NOMO-1 treated with dmso at 0.1 percent for 144 hours (cell line): ENCODE measurements around the gene MATN4.

ENCODE experiments used
- DNase-seq: peaks from one replicate; lab custom pipeline; 2025; ENCODE audit not compliant: unreplicated experiment; lab: John Stamatoyannopoulos, UW

MATN4 gene

DNA sequence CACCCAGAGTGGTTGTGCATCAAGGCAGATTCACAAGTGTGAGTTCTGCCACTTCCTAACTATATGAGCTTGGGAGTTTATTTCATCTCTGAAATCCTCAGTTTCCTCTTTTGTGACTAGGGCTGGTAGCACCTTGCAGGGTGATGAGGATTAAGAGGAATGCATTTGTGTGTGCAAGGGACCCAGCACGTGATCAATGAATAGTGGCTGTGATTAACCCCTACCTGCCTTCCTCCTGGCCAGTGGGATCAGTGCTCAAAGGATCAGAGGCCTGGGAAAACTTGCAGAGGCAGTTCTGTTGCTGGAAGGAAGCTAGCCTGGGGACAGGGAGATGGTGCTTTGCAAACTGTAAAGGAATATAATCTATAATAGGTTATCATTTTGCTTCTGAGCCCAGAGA lies 32.9 kb upstream of the MATN4 start:
- no peak for DNase-seq

DNA sequence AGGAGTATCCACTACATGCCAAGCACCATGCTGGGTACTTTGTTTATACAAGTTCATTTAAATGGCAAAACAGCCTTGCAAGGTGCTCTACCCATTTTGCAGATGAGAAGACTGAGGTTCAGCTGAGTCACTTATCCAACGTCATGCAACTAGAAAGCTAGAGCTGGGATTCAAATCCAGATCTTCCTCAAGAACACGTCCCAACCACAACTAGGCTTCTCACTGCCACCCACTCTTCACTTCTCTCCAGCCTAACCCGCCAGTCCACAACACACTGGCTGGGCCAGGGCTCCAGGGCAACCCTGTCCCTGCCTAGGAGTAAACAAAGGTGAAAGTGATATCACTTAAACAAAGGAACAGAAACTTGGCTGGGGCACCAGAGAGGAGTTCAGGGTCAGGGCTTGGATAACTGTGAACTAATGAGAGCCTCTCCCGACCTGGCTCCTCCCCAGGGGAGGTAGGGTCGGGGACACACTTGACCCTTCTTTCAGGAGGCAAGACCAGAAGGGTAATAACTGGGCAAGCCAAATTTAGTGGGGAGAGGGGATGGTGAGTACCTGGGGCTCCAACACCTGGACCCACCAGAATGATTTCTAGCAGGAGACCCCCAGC lies 32.2 kb upstream of the MATN4 start:
- no peak for DNase-seq

DNA sequence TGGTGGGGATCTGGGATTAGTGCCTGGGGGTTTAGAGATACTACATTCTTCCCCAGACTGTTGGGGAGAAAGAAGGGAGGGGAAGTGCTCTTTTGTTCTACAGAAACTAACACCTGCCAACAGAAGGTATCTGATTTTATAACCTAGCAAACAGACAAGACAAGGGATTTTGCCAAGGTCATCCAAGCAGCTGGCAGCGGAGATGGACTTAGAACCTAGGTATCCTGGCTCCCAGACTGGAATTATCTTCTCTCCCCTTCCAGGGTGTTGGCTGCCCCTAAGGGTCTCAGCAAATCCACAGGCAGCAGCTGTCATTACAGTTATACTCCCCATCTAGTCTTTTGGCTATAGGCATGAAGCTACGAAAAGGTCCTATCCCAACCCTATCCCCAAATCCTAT lies 31.7 kb upstream of the MATN4 start:
- DNase-seq = no peak

DNA sequence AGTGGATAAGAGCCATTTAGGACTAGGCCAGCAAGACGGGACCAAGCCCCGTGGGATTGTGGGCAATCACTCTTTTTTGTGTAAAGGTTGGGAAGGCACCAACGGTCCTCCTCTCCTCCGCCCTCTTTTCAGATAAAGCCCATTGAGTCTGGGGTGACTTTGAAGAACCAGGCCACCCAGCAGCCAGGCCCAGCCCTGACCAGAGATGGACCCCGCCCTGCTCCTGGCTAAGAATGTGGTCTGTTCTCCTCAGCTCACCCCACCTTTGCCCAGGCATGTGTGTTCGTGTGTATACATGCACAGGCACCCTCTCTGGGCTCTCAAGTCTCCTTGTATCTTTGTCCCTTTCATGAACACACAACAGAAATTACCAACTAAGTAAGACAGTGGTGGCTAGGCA lies 31.0 kb upstream of the MATN4 start:
- no peak for DNase-seq

DNA sequence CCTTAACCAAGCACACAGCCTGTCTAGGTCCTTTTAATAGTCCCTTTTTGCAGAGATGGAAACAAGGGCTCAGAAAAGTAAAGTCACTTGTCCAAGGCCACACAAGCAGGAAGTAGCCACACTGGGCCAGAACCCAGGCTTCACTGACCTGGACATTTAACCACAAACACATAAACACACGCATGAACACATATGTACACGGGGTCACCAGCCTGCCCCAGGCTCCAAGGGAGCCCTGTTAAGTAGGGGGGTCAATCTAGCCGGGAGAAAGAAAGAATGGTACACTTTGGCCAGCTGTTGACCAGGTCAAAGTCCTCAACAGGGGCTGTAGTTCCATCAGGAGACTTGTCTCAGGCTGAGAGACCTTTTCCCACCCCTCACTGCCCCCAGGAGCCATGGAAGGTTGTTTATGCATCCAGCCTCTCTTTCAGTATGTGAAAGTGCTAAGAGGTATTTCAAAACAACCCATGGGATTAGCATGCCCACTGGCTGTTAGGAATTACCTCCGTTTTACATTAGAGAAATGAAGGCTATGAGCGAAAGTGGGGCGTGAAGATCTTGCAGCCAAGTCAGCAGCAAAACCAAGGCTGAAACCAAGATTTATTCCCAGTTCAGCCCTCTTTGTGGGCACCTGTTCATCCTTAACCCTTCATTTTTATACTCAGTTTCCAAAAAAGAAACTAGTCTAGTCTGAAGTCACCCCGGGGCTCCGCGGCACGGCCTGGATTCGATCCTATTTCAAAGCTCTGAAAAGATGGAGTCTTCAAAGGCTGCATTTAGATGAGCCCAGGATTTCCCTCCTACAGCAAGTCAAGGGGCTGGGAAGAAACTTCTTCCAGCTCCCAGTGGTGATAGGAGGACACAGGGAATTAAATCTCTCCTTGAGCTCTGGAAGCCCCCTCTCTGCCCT lies 30.3 kb upstream of the MATN4 start:
- DNase-seq = no peak

DNA sequence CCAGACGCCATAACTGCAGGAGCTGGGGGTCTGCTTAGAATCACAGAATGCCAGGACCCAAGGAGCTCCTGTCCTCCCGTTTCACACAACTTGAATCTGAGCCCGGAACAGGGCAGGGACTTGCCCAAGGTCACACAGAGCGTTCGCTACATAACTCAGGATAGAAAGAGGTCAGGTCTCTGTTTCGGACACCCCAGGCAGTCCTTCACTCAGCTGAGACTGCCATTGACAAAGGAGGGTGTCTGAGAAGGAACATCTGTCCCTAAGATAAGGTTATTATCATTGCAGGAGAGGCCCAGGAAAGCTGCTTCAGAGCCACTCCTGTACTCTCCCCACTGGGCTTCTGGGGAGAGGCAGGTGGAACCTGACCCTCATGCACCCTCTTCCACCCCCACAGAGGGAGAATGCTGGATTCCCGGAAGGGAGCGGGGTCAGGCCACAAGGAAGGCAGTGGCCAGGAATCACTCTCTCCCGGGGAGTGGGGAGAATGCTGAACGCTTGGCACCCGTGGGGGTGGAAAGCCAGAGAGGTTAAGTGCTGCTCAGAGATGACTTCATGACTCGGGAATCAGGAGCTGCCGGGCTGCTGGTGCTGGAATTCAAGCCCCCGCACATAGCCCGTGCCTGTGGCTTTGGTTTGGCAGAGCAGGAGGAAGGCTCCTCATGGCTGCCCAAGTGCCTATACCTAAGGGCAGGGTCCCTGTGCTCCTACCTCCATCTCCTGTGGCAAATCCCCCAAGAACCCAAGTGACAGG lies 29.4 kb upstream of the MATN4 start:
- DNase-seq = no peak

DNA sequence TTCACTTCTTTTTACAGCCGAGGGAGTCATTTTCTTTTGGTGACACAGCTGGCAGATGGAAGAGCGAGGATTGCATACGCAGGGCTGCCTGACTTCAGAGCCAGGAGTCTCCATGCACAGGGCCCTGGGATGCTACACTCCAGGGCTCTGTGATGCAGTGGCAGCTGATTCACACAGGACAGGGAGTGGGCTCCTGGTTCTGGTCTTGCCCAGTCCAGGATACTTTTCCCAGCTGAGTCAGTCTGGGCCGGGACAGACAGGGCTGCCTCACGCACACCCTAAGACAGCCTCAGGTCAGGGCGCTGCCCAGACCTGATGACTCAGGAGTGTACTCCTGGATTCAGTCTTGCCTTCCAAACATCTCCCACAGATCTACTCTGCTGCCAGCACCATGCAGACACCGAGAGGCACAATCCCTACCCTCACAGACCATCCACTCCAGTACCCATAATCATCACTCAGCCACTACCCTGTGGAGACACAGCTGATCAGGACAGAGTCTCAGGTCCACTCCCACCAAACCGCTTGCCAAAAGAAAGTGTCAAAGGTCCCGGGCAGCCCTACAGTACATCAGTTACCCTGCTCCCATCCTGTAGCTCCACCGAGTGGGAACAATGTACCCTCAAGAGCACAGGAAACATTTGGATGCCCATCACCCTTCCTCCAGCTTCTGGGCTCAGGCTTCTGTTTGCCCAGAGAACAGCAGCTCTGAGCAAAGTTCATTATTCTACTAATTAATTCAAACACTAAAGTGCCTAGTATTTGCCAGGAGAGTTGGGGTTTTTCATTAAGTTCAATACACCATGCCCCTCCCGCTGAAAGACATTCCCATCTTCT lies 28.6 kb upstream of the MATN4 start:
- DNase-seq = no peak

DNA sequence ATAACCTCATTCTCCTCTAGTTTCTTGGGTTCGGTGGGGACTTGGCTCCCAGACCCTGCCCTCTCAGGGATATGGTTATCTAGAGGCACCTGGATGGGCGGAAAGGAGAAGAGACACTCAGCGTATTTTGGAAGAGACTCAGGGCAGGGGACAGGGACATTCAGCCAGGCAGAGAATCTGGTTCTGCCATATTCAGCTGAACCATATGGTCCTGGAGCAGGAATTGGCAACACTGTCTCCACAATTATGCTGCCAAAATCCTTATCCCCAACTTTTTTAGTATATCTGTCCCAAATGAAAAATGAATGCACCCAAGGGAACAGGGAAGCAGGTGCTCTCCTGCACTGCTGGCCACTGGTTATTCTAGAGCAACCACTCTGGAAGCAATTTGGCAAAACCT lies 22.4 kb upstream of the MATN4 start:
- DNase-seq = no peak

DNA sequence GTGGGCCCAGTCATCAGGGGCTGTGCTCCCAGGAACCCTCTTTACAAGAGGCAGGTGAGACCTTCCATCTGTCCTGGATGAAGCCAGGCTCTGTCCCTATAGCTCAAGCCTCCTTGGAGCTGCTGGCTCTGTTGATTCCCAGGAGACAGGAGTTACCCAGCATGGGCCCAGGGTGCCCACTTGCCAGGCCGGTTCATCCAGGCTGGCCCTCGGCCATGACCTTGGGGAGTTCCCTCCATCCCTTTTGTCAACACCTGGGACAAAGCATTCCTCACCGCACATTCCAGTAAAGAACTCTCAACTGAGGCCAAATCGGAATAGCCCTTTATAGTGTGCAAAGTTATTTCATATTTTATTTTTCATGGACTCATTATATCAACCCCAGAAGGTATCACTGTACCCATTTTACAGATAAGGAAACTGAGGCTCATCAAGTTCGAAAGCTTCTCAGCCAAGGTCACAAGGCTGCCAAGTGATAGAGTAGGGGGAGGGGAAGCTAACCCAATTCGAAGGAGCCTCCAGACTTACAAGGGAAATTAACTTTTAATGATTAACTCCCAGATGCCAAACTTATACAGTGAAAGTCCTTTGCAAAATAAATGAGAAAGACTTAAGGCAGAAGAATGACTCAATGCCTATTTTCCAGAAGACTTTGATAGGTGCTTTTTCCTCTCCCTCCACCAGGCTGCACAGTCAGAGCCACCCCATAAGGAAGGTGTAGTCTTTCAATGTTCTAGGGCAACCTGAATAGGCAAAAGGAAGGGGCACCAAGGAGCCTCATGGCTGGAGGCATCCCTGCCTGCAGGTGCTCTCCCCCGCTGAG lies 21.6 kb upstream of the MATN4 start:
- DNase-seq = no peak

DNA sequence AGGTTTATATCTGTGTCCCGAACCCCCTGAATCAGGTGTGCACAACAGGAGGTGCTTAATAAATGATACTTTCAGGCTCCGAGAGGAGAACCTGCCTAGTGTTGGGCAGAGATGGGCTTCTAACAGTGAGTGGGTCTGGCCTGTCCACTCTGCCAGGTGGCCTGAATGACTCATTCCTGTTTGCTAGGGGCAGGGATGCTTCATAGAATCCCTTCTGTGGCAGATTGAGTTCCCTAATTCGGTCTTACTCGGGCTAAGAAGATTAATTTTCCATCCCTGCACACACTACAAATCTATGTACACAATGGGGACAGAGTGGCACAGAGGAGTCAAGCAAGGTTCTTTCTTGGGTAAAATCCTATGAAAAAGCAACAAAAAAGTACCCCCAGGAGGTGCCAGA lies 20.4 kb upstream of the MATN4 start:
- DNase-seq = no peak

DNA sequence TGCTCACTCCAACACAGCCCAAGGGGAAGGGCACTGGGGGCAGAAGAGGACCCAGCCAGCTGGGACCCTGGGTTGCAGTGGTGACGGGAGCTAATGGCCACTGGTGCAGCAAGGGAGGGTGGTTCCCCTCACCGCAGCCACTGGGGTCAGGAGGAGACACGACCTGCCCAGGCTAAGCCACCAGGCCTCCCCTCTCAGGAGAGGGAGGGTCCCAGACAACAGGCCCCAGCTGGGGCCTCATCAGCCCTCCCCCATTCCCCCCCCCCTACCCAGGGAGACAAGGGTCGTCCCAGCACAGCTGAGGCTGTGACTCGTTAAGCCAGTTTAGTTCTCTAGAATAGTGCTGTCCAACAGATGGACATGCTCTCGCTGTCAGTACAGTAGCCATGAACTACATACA lies 17.3 kb upstream of the MATN4 start:
- no peak for DNase-seq

DNA sequence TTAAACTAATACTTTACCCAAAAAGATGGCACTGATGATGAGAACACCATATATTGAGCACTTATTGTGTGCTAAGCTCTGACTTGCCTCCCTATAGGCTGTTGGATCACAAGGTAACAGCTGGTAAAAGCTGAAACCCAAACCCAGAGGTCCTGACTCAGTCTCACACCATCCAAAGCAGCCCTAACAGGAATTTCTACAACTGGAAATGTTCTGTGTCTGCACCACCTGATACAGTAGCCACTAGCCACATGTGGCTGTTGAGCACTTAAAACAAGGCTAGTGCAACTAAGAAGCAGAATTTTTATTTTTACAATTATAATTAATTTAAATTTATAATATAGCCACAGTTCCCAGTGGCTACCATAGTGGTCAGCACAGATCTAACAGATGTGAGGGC lies 15.6 kb upstream of the MATN4 start:
- DNase-seq = no peak

DNA sequence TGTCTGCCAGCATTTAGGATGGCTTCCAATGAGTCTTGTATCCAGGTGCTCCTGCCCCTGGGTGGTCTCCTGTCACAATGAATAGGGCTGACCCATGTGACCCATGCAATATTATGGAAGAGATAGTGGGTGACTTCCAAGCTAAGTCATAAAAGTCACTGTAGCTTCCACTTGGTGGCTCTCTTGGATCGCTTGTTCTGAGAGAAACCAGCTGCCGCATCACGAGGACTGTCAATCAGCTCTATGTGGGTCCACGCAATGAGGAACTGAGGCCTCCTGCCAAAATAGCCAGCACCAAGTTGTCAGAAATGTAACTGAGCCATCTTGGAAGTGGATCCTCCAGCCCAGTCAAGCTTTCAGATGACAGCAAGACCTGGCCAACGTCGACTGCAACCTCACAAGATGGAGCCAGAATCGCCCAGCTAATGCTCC lies 14.9 kb upstream of the MATN4 start:
- DNase-seq = peak; percentile 79

DNA sequence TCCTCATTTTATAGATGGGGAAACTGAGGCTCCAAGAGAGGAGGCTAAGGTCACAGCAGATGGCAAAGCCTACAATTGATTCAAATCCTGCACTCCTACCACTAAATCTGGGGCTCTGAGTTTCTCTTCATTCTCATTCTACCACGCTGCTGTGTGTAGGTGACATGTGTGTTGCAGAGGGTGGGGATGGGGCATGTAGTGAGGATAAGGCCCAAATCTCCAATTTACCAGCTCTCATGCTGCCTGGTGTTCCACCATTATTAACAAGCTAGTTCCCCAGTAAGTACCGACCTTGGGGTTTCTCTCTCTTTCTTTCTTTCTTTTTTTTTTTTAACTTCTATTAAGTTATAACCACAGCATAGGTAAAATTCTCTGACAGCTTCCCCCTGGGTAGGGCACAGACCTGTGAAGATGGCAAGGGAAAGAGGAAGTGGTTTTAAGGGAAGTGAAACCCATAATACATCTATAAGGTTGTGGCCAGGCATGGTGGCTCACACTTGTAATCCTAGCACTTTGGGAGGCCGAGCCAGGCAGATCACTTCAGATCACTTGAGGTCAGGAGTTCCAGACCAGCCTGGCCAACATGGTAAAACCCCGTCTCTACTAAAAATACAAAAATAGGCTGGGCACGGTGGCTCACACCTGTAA lies 13.0 kb upstream of the MATN4 start:
- peak; percentile 78 for DNase-seq

DNA sequence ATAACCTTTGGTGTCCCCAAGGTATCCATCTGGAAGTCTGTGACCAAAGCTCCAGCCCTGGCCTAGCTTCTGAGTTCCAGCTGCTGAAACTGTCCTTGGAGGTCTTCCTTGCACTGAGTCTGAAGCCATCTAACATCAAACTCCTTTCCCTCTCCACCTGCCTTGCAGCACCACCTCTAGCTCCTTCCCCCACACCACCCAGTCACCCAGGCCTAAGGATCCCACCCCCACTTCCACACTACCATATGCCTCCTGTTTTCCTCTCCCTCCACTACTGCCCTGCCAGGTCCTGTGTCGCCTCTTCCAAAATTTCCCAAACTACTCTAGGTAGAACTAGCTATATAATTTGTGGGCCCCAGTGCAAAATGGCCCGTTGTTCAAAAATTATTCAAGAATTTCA lies 10.8 kb upstream of the MATN4 start:
- no peak for DNase-seq

DNA sequence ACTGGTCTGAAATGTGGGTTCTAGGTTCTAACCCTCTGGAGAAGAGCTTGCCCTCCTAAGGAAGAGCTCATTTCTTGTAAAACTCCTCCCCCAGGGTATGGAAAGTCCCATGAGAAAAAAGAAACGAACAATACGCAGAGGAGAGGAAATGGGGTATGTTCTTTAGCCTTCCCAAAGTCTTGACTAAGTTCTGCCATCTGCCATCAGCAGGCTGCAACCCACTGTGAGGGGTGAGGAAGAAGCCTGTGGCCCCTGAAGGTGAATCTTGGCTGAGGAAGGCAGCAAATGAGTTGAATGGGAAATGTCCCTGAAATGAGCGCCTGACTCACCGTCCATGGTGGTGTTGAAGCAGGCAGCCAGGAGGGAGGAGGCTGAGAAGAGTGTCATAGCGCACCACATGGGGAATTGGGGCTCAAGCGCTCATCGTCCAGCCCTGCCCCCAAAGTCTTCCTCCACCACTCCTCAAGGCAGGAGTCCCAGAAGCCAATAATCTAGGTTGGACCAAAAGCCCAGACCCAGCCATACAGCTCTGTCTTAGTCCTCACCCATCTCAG lies 10.4 kb upstream of the MATN4 start:
- no peak for DNase-seq

DNA sequence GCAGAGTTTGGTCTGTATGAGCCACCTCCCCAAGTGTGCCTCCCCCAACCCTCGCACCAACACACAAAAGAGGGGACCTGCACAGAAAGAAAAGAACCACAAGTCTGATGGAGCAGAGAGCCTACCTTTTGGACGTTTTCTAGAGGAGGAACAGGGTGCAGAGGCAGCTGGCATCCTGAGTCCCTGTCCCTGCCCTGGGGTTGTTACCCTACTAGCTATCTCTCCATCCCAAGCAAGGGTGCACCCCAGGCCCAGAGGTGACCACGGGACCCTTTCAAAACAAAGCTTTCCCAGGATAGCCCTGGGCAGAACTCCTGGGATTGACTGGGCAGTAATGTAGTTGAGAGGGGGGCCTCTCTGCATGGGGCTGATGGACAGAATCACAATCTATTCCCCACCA lies 9.7 kb upstream of the MATN4 start:
- DNase-seq = no peak

DNA sequence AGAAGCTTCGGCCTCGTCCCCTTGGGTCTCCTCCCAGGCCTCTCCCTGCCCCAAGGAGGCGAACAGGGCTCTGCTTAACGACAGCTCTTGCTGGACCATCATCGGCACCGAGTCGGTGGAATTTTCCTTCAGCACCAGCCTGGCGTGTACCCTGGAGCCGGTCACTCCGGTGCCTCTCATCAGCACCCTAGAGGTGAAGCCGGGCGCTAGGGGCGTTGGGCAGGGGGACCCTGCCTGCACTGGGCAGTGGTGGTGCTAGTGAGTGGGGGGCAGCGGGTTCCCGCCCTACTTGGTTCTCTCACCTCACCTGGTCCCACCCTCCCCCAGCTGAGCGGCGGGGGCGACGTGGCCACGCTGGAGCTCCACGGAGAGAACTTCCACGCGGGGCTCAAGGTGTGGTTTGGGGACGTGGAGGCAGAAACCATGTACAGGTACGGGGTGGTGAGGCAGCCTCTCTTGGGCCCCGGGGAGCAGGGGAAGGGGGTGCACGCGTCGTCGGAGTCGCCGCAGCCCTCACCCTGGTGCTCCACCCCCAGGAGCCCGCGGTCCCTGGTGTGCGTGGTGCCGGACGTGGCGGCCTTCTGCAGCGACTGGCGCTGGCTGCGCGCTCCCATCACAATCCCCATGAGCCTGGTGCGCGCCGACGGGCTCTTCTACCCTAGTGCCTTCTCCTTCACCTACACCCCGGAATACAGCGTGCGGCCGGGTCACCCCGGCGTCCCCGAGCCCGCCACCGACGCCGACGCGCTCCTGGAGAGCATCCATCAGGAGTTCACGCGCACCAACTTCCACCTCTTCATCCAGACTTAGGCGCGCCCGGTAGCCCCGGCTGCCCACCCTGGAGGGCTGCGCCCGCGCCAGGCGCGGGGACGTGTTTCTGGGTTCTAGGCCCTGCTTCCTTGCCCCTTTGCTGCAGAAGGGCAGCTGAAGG lies 8.3 kb upstream of the MATN4 start:
- DNase-seq = no peak
